Measurements from ENCODE around the gene TMEM44.

TMEM44 gene

DNA sequence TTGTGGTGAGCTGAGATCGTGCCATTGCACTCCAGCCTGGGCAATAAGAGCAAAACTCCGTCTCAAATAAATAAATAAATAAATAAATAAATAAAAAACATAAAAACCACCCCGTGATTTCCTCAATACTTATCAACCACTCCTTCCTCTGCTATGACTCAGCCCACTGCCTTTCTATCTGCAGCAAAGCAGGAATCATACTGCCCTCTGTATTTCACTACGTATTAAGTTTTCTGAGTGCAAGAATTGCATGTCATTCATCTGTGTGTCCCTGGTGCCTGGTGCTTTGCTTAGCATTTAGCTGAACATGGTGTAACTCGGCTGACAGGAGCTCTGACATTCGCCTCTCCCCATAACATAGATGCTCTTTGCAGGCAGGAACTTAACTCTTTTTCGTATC, 31.6 kb upstream of the TMEM44 start:
- Histone ChIP-seq H3K27me3 (ENCODE audit: insufficient read depth, low read length, poor library complexity, severe bottlenecking) (no peaks in the 10 kb centered on the region), H3K4me3 (ENCODE audit: low read length, poor library complexity, severe bottlenecking) (no peak overlapping the region), H2AFZ (ENCODE audit: low read length) (no peak overlapping the region), H3K9ac (ENCODE audit: low read depth, low read length, poor library complexity, severe bottlenecking) (no peak overlapping the region), H3K36me3 (ENCODE audit: insufficient read depth, low read length) (peaks cover 30% of the 10 kb centered on the region; the same call in 1 of the 2 replicates), H3K9me2 (replicated peaks; ENCODE audit: low read depth, low read length) (no peaks in the 10 kb centered on the region), H3F3A (ENCODE audit: low read depth) (no peaks in the 10 kb centered on the region; the same call in 1 of the 2 replicates), H3K4me2 (ENCODE audit: low read depth, low read length, poor library complexity, severe bottlenecking) (no peak overlapping the region), H3K9me3 (ENCODE audit: insufficient read depth, low read depth, low read length) (no peaks in the 10 kb centered on the region), H3K79me2 (ENCODE audit: insufficient read depth, low read length) (peaks cover 51% of the 10 kb centered on the region), H3K4me1 (ENCODE audit: insufficient read depth, low read length, poor library complexity, severe bottlenecking) (peaks cover 39% of the 10 kb centered on the region), H4K20me1 (ENCODE audit: insufficient read depth, low read length, poor library complexity, severe bottlenecking) (peaks cover 3% of the 10 kb centered on the region)
- TF ChIP-seq, protein P1, sequence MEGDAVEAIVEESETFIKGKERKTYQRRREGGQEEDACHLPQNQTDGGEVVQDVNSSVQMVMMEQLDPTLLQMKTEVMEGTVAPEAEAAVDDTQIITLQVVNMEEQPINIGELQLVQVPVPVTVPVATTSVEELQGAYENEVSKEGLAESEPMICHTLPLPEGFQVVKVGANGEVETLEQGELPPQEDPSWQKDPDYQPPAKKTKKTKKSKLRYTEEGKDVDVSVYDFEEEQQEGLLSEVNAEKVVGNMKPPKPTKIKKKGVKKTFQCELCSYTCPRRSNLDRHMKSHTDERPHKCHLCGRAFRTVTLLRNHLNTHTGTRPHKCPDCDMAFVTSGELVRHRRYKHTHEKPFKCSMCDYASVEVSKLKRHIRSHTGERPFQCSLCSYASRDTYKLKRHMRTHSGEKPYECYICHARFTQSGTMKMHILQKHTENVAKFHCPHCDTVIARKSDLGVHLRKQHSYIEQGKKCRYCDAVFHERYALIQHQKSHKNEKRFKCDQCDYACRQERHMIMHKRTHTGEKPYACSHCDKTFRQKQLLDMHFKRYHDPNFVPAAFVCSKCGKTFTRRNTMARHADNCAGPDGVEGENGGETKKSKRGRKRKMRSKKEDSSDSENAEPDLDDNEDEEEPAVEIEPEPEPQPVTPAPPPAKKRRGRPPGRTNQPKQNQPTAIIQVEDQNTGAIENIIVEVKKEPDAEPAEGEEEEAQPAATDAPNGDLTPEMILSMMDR (conservative IDR thresholded peaks at IDR 0.05; ENCODE audit: low read length), result no peak; the same call in 1 of the 2 replicates
- no peak for TF ChIP-seq EZH2phosphoT487 (IDR thresholded peaks at IDR 0.05; ENCODE audit: borderline replicate concordance)

DNA sequence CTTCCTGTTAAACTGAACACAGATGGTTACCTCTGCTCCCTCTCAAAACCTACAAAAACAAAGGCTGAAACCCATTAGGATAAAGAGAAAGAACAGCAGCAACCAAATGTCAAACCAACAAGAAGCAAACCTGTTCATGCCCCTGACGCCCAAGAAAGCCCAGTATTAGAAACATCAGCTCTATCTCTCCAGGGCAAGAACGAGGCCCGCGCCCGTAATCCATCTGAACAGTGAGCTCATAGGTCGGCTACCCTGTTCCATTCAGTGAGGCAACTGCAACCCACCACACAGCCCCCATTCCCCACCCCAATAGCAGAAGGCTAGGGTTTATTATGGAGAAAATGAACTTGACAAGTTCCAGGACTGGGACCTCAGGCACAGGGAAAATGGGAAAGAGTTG, 28.7 kb upstream of the TMEM44 start:
- Histone ChIP-seq H3K79me2 (ENCODE audit: insufficient read depth, low read length) (peaks cover 37% of the 10 kb centered on the region; the same call in 1 of the 2 replicates), H2AFZ (ENCODE audit: low read length) (no peak overlapping the region), H3K9me2 (replicated peaks; ENCODE audit: low read depth, low read length) (no peaks in the 10 kb centered on the region), H4K20me1 (ENCODE audit: insufficient read depth, low read length, poor library complexity, severe bottlenecking) (no peaks in the 10 kb centered on the region), H3K4me3 (ENCODE audit: low read length, poor library complexity, severe bottlenecking) (peak overlapping the region; percentile 40), H3K27me3 (ENCODE audit: insufficient read depth, low read length, poor library complexity, severe bottlenecking) (no peaks in the 10 kb centered on the region), H3K36me3 (ENCODE audit: insufficient read depth, low read length) (peaks cover 49% of the 10 kb centered on the region), H3K9ac (ENCODE audit: low read depth, low read length, poor library complexity, severe bottlenecking) (peak overlapping the region; percentile 66), H3K9me3 (ENCODE audit: insufficient read depth, low read depth, low read length) (no peaks in the 10 kb centered on the region), H3K4me1 (ENCODE audit: insufficient read depth, low read length, poor library complexity, severe bottlenecking) (peaks cover 55% of the 10 kb centered on the region), H3K4me2 (ENCODE audit: low read depth, low read length, poor library complexity, severe bottlenecking) (peak overlapping the region; percentile 70), H3F3A (ENCODE audit: low read depth) (no peaks in the 10 kb centered on the region; the same call in 1 of the 2 replicates)
- TF ChIP-seq EZH2phosphoT487 (IDR thresholded peaks at IDR 0.05; ENCODE audit: borderline replicate concordance), result no peak
- TF ChIP-seq, protein P1 (conservative IDR thresholded peaks at IDR 0.05; ENCODE audit: low read length), result no peak

DNA sequence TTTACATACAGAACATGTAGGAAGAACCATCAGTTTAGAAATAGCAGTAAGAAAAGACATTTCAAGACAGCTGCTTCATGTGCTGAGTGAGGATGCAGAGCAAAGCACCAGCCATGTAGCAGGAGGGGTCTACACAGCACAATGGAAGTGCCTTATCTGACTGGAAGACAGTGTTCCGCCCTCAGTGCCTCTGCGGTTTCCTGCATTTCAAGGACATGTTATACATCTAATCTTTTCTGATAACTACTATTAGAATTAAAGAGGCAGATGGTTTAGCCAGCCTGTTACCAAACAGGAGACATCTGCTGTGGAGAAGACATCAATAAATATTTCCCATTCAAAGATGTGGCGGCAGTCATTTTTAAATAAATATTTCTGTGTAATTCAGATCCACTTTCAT, 28.2 kb upstream of the TMEM44 start:
- TF ChIP-seq, protein P1 (conservative IDR thresholded peaks at IDR 0.05; ENCODE audit: low read length), result no peak
- no peak for TF ChIP-seq EZH2phosphoT487 (IDR thresholded peaks at IDR 0.05; ENCODE audit: borderline replicate concordance)
- no peaks in the 10 kb centered on the region for H4K20me1 ChIP-seq (ENCODE audit: insufficient read depth, low read length, poor library complexity, severe bottlenecking)
- no peaks in the 10 kb centered on the region for H3K9me3 ChIP-seq (ENCODE audit: insufficient read depth, low read depth, low read length)
- H3K9me2 ChIP-seq (replicated peaks; ENCODE audit: low read depth, low read length), result no peaks in the 10 kb centered on the region
- peaks cover 55% of the 10 kb centered on the region for H3K4me1 ChIP-seq (ENCODE audit: insufficient read depth, low read length, poor library complexity, severe bottlenecking)
- no peak overlapping the region for H2AFZ ChIP-seq (ENCODE audit: low read length)
- peak overlapping the region; percentile 67 for H3K9ac ChIP-seq (ENCODE audit: low read depth, low read length, poor library complexity, severe bottlenecking)
- H3K36me3 ChIP-seq (ENCODE audit: insufficient read depth, low read length), result peaks cover 49% of the 10 kb centered on the region
- H3K27me3 ChIP-seq (ENCODE audit: insufficient read depth, low read length, poor library complexity, severe bottlenecking), result no peaks in the 10 kb centered on the region
- peak overlapping the region; percentile 70 for H3K4me2 ChIP-seq (ENCODE audit: low read depth, low read length, poor library complexity, severe bottlenecking)
- H3K4me3 ChIP-seq (ENCODE audit: low read length, poor library complexity, severe bottlenecking), result peak overlapping the region; percentile 45
- H3F3A ChIP-seq (ENCODE audit: low read depth), result no peaks in the 10 kb centered on the region; the same call in 1 of the 2 replicates
- peaks cover 32% of the 10 kb centered on the region; the same call in 1 of the 2 replicates for H3K79me2 ChIP-seq (ENCODE audit: insufficient read depth, low read length)

Data from Loucy (cell line).